GM18520 (cell line): ENCODE measurements around the gene PSD2.

ENCODE experiments used
- ATAC-seq: cut with Tn5 transposase; IDR thresholded peaks from one replicate; pipeline ENCODE4 v1.9.1; 2021; ENCODE audit not compliant: unreplicated experiment

Gene PSD2

GRCh38 chr5:139872851-139873794 is 77.5 kb downstream of the PSD2 start:
- no peak for ATAC-seq

DNA sequence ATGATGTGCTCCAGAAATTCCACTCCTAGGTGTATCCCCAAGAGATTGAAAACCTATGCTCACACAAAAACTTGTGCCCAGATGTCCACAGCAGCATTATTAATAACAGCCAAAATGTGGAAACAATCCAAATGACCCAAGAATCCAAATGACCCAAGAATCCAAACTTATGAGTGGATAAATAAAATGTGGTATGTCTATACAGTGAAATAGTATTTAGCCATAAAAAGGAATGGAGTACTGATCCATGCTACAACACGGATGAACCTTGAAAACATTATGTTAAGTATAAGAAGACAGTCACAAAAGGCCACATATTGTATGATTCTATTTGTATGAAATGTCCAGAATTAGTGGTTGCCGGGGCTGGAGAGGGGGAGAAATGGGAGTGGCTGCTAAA is 80.3 kb downstream of the PSD2 start:
- ATAC-seq = no peak

DNA sequence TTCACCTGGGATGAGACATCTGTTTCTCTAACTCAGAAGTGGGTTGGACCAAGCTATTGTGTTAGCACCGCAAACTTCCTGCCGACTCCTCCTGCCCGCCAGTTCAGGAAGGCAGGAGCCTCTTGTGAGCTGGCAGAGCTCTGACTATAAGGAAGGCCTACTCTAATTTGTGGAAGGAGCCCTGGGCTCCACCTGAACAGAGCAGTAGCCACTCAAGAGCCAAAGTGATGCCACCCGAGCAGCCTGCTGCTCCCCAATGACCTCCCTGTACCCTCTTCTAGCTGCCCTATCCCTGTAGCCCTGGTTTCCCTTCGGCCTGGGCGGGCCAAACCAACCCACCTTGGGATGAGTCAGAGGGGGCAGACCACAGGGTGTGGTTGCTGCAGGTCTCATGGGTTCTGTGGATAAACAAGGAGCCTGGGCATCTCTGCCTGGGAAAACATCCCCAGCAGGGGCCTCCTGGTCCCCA is 81.6 kb downstream of the PSD2 start:
- ATAC-seq = no peak

GRCh38 chr5:139878093-139878492 is 82.5 kb downstream of the PSD2 start:
- ATAC-seq = no peak

- ATAC-seq = no peak
Observed at GRCh38 chr5:139880416-139881142, 85.0 kb downstream of the PSD2 start.

DNA sequence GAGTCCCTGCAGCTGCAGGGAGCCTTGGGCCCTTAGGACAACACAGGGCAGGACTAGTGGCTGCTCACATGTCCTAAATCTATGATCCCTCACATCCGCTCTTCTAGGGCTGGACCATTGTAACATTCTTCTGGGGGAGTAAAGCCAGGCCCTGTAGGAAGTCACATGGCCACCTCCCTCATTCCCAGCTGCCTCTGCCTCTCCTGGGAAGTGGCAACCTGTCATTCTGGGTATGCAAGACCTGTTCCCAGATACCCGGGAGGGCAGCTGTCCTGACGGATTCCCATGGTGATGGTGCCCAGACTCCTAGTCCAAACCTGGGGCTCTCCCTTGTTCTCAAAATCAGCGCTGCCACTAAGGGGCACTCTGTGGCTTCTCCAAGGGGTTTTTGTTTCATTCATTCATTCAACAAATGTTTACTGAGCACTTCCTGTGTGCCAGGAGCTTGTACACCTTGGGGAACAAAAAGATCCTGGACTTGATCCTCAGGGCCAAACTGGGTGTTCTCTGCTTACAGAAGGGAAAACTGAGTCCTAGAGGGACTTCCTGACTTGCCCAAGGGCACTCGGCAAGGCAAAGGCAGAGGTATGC is 85.6 kb downstream of the PSD2 start:
- ATAC-seq = no peak

- no peak for ATAC-seq
Observed at GRCh38 chr5:139882316-139882715, 86.7 kb downstream of the PSD2 start.

- ATAC-seq = no peak
Observed at GRCh38 chr5:139882961-139883539, 87.4 kb downstream of the PSD2 start.

DNA sequence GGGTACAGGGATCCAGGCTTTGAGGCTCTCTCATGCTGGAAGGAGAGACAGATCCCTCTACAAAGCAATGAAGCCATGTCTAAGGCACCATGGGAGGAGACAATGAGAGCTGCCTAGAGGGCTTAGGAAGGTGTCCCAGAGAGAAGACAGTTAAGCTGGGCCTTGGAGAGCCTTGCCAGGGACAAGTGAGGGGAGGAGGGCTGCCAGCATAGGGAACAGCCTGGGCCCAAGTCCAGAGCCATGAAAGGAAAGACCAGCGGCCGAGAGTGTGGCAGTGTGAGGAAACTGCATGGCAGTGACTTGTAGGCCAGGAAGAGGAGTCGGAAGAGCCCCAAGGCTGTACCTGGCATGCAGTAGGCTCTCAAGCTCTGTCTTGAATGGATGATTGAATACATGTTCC is 88.5 kb downstream of the PSD2 start:
- no peak for ATAC-seq

DNA sequence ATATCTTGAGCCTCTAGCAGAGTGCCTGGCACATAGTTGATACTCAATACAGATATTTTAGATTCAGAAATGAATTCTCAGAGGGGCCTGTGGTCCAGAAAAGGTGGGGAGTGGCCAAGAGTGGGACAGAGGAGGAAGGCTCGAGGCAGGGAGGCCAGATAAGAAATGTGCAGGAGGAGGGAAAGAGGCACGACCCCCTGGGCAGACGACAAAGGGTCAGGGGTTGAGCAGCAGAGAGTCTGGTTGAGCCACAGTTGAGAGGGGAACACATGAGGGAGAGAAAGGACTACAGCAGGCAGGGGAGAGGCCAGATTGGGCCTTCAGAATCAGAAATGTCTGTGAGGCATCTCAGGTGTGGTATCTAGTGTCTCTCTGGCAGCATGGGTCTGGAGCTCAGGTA is 89.1 kb downstream of the PSD2 start:
- no peak for ATAC-seq

DNA sequence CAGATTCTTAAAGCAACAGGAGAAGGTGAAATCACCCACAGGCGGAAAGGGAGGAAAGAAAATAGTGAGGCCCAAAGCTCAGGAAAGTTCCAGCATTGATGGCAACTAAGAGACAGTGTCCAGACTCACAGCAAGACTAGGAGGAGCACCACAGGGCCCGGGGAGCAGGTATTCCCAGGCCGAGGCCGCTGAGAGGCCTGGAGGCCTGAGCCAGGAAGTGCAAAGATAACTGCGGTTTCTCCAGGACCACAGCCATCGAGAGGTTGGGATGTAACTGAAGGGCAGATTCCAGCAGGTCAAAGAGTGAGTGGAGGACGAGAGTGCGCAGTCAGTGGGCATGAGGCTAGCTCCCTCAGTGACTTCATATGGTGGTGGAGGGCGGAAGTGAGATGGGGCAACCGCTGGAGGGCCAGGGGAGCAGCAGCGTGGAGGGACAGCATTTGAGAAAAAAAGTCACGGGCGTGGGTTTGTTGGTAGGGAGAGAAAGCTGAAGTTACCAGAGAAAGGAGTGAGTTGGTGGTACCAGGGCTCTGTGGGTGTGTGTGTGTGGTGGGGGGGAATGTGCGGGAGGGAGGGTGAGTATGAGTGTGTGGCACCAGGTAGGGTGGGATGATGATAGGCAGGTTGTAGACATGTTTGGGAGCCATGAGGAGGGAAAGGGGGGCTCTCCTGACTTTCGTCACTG is 89.7 kb downstream of the PSD2 start:
- ATAC-seq = no peak

- ATAC-seq = no peak
Observed at GRCh38 chr5:139885857-139886208, 90.2 kb downstream of the PSD2 start.

DNA sequence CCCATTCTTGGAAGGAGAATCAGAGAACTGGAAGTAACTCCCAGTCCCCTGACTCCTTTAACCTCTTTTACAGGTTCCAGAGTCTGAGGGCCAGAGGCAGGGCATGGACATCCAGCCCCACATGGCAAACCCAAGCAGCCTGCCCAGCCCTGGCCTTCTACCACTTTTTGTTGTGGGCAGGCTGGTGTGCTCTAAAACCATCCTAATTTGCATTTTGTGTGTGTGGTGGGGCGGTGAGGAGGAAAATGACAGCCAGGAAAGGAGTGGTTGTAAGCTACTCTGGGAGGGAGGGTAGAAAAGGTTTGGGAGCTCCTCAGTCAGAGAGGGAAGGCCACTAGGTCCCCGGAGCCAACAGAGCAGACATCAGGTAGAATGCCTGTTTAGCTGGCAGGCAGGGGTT is 90.6 kb downstream of the PSD2 start:
- no peak for ATAC-seq

GRCh38 chr5:139888370-139888769 is 92.8 kb downstream of the PSD2 start:
- ATAC-seq = no peak

GRCh38 chr5:139889410-139889809 is 93.8 kb downstream of the PSD2 start:
- ATAC-seq = no peak

DNA sequence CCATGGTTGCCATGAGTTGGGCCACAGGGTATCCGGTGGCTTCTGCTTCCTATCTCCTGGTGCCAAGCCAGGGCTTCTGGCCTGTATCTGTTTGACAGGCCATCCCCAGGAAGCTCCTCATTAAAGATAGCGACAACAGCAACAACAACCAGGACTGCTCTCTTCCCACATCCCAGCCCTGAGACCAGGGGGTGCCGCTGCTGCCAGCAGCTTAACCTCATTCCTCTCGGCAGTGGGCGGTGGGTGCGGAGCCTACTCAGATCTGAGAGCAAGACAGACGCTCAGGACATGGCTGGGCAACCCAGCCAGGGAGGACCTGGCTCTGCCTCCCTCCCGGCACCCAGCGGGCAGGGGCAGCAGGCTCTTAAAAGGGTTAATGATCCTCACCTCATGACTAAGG is 98.3 kb downstream of the PSD2 start:
- no peak for ATAC-seq
